Spleen (tissue), 11 donors: ENCODE results near the gene PDE4D. TPM values are rescaled to one million over a fixed set of nuclear protein-coding genes. Genes with fewer than 3 reads are reported as not detected.

ENCODE experiments used
- DNase-seq: peaks from one replicate; pipeline ENCODE4 v3.0.0-alpha.2; 2020
- H3K27ac ChIP-seq, 8 donors: fragments of 200-600 bp; sonication (generic) in 7 of 8; 1 replicate in 4 of 8; 2 replicates in 4 of 8; pipeline versions ENCODE4 v1.5.0 to v1.8.0; 2016 to 2021; ENCODE audit warnings: inconsistent platforms in 4 of 8, mild to moderate bottlenecking in 4 of 8, moderate library complexity in 1 of 8
- H3K27me3 ChIP-seq, 7 donors: fragments of 200-600 bp; sonication (generic) in 6 of 7; replicated peaks in 1 of 7; 1 replicate in 4 of 7; 2 replicates in 3 of 7; pipeline versions ENCODE4 v1.5.0 to v1.8.0; 2016 to 2021; ENCODE audit warnings: inconsistent platforms in 3 of 7, mild to moderate bottlenecking in 1 of 7
- H3K36me3 ChIP-seq, 6 donors: fragments of 200-600 bp; sonication (generic) in 5 of 6; 1 replicate in 4 of 6; 2 replicates in 2 of 6; pipeline versions ENCODE4 v1.5.0 to v1.8.0; 2016 to 2021; ENCODE audit warnings: inconsistent platforms in 2 of 6
- H3K4me1 ChIP-seq, 6 donors: fragments of 200-600 bp; sonication (generic) in 5 of 6; 1 replicate in 3 of 6; 2 replicates in 3 of 6; pipeline versions ENCODE4 v1.5.0 to v1.8.0; 2016 to 2021; ENCODE audit warnings: inconsistent platforms in 3 of 6
- H3K4me3 ChIP-seq, 8 donors: fragments of 200-600 bp; sonication (generic) in 7 of 8; 1 replicate in 4 of 8; 2 replicates in 4 of 8; pipeline versions ENCODE4 v1.5.0 to v1.8.0; 2016 to 2021; ENCODE audit warnings: inconsistent platforms in 4 of 8, mild to moderate bottlenecking in 4 of 8, moderate library complexity in 2 of 8
- H3K9me3 ChIP-seq, 8 donors: fragments of 200-600 bp; sonication (generic) in 7 of 8; 1 replicate in 4 of 8; 2 replicates in 4 of 8; pipeline versions ENCODE4 v1.5.0 to v1.8.0; 2016 to 2021; ENCODE audit warnings: inconsistent platforms in 4 of 8
- POLR2A ChIP-seq, 3 donors: fragments of 450-650 bp; IDR thresholded peaks; one replicate each; pipeline ENCODE4 v1.5.1; 2017; ENCODE audit warnings: antibody characterized with exemption in 3 of 3, mild to moderate bottlenecking in 1 of 3
- POLR2AphosphoS5 ChIP-seq, 3 donors: sonication (generic); formaldehyde crosslinking; IDR thresholded peaks; one replicate each; pipeline ENCODE4 v1.5.1; 2017; ENCODE audit warnings: antibody characterized with exemption in 3 of 3
- WGBS, 5 donors: extraction: QIAGEN DNeasy Blood & Tissue Kit in 3 of 5; methylation state at CpG; one replicate each; pipeline versions ENCODE4 v1.1.5 to v1.1.7; 2013 to 2018; 5-methylcytosine and 5-hydroxymethylcytosine counted together
- intact Hi-C: fragments of 100-400 bp; cut with DNase I; formaldehyde crosslinking; loops from one replicate; pipeline ENCODE4 v1.15.0; 2023; ENCODE audit warnings: low total_unique reads
- polyA plus RNA-seq, 3 donors: library from polyadenylated mRNA; stranded (reverse); fragments of 200-250 nt; gene quantifications; one replicate each; pipeline ENCODE4 v1.2.1, GENCODE V29; 2013
- total RNA-seq, 7 donors: library from RNA; depleted of rRNA in 3 of 7; stranded (reverse); fragments of >200 nt in 3 of 7; fragmentation: NEBNext Ultra II Directional in 4 of 7; extraction: Animal tissue kit (Norgen Biotek cat#: 25700) in 4 of 7; gene quantifications; one replicate each; pipeline versions ENCODE4 v1.1.0 to v1.2.1, GENCODE V29; 2016 to 2021
- TF ChIP-seq, protein P1 (sequence below), 11 experiments: fragments of 200-600 bp in 7 of 11; fragments of 450-650 bp in 4 of 11; sonication (generic) in 4 of 11; IDR thresholded peaks in 8 of 11; conservative IDR thresholded peaks in 3 of 11; 1 replicate in 7 of 11; 2 replicates in 4 of 11; pipeline versions ENCODE4 v1.4.0 to v1.8.0; 2016 to 2021; ENCODE audit warnings: antibody characterized with exemption in 11 of 11, inconsistent platforms in 4 of 11, mild to moderate bottlenecking in 1 of 11
- donor health status: healthy with polysubstance abuse.
- donor health status: DM: no; HTN: no; CAD: no; lungs with moderate emphysema.
- donor health status: DM: no; HTN: no; CAD: no.
- donor health status: Bipolar disorder and iron deficiency.
- donor health status: healthy.
- donor health status: DM: no; HTN: no; CAD: no.
- donor health status: DM: yes; HTN: yes; CAD: no.

The PDE4D gene
- total and polyA plus RNA-seq, 10 donors = 0.88 to 51.8 (median 18.2) TPM

GRCh38 chr5:58939664-58940063 is 953.9 kb downstream of the PDE4D start:
- no peak for TF ChIP-seq POLR2AphosphoS5 (IDR thresholded peaks at IDR 0.05)
- TF ChIP-seq, protein P1, sequence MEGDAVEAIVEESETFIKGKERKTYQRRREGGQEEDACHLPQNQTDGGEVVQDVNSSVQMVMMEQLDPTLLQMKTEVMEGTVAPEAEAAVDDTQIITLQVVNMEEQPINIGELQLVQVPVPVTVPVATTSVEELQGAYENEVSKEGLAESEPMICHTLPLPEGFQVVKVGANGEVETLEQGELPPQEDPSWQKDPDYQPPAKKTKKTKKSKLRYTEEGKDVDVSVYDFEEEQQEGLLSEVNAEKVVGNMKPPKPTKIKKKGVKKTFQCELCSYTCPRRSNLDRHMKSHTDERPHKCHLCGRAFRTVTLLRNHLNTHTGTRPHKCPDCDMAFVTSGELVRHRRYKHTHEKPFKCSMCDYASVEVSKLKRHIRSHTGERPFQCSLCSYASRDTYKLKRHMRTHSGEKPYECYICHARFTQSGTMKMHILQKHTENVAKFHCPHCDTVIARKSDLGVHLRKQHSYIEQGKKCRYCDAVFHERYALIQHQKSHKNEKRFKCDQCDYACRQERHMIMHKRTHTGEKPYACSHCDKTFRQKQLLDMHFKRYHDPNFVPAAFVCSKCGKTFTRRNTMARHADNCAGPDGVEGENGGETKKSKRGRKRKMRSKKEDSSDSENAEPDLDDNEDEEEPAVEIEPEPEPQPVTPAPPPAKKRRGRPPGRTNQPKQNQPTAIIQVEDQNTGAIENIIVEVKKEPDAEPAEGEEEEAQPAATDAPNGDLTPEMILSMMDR (IDR thresholded peaks at IDR 0.05 in 8 of 11, conservative IDR thresholded peaks at IDR 0.05 in 3 of 11) = no peak
- no peak for TF ChIP-seq POLR2A (IDR thresholded peaks at IDR 0.05)
- 86 to 100% (median 96%) methylated on average over 1 of the region's 1 CpG for WGBS, 5 donors
- Histone ChIP-seq H3K36me3 (no peaks in the 10 kb centered on the region), H3K4me1 (no peaks in the 10 kb centered on the region), H3K9me3 (peaks cover 0 to 4% (median 0%) of the 10 kb centered on the region in 8 donors), H3K27ac (peak overlapping the region in 2 of 8 donors; percentile 45 to 51), H3K4me3 (no peak overlapping the region), H3K27me3 (no peaks in the 10 kb centered on the region)
- no peak for DNase-seq
- intact Hi-C loops = no loop called here

- WGBS, 5 donors = 74 to 92% (median 87%) methylated on average over 9 to 10 of the region's 10 CpGs
Measured at GRCh38 chr5:58938563-58939424, 954.7 kb downstream of the PDE4D start.

DNA sequence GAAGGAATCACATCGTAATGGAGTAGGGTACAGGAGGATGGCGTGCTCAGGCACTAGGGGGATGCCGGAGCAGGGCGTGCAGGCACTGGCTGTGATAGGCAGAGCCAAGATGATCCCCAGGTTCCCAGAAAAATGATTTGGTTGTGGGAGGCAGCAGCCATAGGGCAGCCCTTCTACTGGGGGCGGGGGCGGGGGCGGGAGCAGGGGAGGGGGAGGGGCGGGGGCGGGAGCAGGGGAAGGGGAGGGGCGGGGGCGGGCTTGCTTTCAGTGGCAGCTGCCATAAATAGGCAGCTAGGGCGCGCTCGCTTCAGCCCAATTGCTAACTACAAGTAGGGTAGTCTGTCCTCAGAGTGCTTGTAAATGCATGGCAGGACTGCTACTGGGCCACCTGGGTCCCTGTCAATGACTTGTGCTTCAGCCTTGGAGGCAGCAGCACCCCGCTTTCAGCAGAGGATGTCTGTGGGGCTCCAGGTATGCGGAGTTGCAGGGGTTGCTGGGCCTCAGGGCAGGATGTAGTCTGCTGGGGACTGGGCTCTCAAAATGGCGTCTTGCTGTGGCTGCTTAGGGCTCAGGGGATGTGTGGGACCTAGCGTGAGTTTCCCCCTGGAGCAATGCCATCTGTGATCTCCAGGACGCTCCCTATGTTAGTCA is 956.4 kb downstream of the PDE4D start:
- no peak for DNase-seq
- Histone ChIP-seq H3K36me3 (no peaks in the 10 kb centered on the region), H3K27me3 (no peaks in the 10 kb centered on the region), H3K4me3 (no peak overlapping the region), H3K27ac (no peak overlapping the region), H3K4me1 (no peaks in the 10 kb centered on the region), H3K9me3 (no peaks in the 10 kb centered on the region)
- WGBS, 5 donors = 90 to 98% (median 96%) methylated on average over 5 to 13 of the region's 19 CpGs
- no peak for TF ChIP-seq POLR2A (IDR thresholded peaks at IDR 0.05)
- TF ChIP-seq, protein P1 (IDR thresholded peaks at IDR 0.05 in 8 of 11, conservative IDR thresholded peaks at IDR 0.05 in 3 of 11) = no peak
- intact Hi-C loops = no loop called here

More at GRCh38 chr5:58938563-58939424, 954.7 kb downstream of the PDE4D start:
- Histone ChIP-seq H3K4me1 (no peaks in the 10 kb centered on the region), H3K9me3 (peaks cover 0 to 4% (median 0%) of the 10 kb centered on the region in 8 donors), H3K27ac (peak overlapping the region in 1 of 8 donors; percentile 45), H3K27me3 (no peaks in the 10 kb centered on the region), H3K36me3 (no peaks in the 10 kb centered on the region), H3K4me3 (no peak overlapping the region)
- intact Hi-C loops = no loop called here
- TF ChIP-seq, protein P1 (IDR thresholded peaks at IDR 0.05 in 8 of 11, conservative IDR thresholded peaks at IDR 0.05 in 3 of 11) = no peak
- TF ChIP-seq POLR2AphosphoS5 (IDR thresholded peaks at IDR 0.05) = no peak
- no peak for TF ChIP-seq POLR2A (IDR thresholded peaks at IDR 0.05)
- DNase-seq = no peak

DNA sequence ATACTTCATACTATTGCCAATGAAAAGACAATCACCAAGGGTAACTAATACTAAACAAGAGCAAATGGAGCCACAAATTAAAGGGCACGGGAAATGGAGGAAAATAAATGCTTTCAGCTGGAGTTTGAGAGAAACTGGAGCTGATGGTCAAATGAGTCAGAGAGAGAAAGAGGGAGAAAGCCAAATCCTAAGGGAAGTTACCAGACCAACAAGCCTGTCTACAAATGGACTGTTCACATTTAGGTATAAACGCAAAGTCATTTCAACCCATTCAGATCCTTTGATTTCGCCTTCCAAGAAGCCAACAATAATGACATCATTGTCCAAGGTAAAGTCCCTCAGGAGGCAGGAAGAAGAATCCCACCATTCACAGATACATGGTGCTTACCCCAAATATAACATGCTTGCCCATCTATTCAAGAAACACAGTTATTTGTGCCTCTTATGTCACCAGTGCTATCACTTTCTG is 958.9 kb downstream of the PDE4D start:
- no peaks in the 10 kb centered on the region for H3K9me3 ChIP-seq
- H3K27me3 ChIP-seq = no peaks in the 10 kb centered on the region
- H3K27ac ChIP-seq = peak overlapping the region in 3 of 8 donors; percentile 20 to 31 (median 21)
- WGBS, 5 donors = 52 to 80% (median 57%) methylated on average over 3 of the region's 3 CpGs
- H3K4me1 ChIP-seq = no peaks in the 10 kb centered on the region
- no peaks in the 10 kb centered on the region for H3K36me3 ChIP-seq
- H3K4me3 ChIP-seq = no peak overlapping the region
- intact Hi-C loops = no loop called here
- no peak for TF ChIP-seq POLR2A (IDR thresholded peaks at IDR 0.05)
- TF ChIP-seq POLR2AphosphoS5 (IDR thresholded peaks at IDR 0.05) = no peak
- DNase-seq = no peak
